ENCODE results near the gene JAM3.

Gene JAM3

DNA sequence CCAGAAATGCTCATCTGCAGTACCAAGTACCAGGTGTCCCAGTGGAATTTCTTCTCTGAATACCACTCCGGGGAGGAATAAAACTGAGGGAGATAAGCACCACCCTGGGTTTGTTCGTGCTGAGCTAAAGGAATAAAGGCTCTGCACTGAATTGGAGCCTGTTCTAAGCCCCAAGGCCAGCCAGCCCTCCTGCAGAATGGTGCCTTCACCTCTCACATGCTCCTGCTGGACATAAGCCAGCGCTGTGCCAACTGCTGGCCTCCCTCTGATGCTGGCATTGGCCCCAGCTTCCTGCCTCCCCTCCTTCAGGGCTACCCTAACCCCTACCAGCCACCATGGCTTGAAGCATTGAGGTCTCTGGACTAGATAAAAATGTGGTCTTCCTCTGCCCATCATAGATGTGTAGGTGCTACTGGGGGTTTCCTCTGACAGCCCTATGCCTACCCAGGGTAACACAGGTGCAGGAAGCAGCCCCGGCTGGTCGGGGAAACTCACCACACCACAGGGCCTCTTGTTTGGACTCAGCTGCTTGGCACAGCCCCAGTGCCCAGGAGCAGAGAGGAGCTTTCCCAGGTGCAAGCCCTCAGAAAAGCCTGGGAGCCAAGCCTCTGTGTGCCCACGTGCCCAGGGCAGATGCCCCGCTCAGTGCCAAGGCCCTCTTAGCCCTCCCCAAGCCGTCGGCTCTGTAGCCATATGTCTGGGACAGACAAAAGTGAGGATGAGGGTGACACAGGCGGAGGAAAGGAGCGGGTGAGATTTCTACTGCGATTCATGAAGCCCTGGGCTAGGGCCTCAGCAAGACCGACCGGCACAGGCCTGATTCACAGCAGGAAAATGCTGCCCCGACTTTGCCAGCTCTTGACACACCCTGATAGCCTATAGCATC is 34.1 kb upstream of the JAM3 start:
- Mint-ChIP-seq H3K4me1 (peaks cover 65% of the 10 kb centered on the region), H3K4me3 (peak overlapping the region; percentile 66 to 79), H3K27ac (peak overlapping the region in 1 of 2 donors; percentile 6), H3K27me3 (no peaks in the 10 kb centered on the region), H3K9me3 (no peaks in the 10 kb centered on the region)
- ATAC-seq (peak; percentile 47), DNase-seq (peak in 1 of 2 donors; percentile 22)

DNA sequence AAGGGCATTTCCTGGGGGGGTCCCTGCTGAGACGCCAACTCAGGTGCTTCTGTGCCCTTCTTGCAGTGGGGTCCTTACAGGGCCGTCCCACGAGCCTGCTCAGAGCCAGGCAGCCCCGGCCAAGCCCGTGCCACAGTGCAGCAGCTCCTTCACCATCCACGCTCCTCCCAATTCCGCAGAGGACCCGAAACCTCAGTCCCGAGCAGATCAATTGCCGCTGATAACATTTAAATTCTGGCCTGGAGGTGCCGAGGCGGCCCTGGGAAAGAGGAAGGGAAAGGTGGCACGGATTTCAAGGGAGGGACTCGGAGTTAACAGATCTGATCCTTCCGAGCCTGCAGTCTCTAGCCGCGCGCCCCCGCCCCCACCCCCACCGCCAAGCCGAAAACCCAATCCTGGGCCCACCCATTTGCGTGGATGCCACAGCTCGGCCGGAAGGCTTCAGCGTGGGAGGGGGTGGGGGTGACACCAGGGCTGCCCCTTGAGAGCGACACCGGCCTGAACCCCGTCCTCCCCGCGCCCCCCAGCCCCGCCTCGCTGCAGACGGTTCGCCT is 32.3 kb upstream of the JAM3 start:
- DNase-seq, result peak; percentile 27 to 40
- Mint-ChIP-seq H3K4me3 (peak overlapping the region; percentile 89 to 94), H3K9me3 (no peaks in the 10 kb centered on the region), H3K27ac (peak overlapping the region in 1 of 2 donors; percentile 59), H3K4me1 (peaks cover 58% of the 10 kb centered on the region), H3K27me3 (no peaks in the 10 kb centered on the region)
- peak; percentile 16 for ATAC-seq

DNA sequence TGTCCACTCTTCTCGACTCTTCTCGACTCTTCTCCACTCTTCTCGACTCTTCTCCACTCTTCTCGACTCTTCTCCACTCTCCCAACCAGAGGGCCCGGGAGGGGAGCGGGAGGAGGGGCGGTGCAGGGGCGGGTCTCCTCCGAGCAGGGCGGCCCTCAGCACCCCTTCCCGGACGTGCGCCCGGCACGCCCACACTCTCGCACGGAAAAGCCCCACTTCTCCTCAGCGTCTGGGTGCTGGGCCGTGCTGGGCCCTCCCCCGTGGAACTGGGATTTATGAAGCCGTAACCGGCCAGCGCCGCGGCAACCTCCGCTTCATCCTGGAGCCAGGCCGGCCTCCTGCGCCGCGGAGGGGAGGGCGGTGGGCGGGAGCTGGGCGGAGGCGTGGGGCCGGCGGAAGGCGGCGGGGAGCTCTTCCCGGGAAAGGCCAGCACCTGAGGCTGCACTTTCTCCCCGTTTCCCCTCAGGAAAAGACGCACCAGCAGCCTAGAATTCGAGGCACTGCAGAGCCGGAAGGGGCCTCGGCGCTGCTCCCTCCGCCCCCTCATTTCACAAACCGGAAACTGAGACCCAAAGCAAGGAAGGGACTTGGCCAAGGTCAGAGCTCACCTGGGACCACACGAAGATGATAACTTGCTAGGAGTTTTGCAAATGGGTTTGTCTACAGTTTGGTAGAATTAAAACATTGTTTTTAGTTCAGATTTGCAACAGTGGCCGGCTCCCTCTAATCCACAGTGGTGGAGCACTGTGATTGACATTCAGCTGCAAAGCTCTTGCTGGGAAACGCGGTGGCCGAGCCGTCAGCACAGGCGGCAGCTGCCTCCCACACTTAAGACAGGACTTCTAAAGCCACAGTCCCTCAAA is 31.6 kb upstream of the JAM3 start:
- no peaks in the 10 kb centered on the region for H3K27me3 Mint-ChIP-seq
- peaks cover 52% of the 10 kb centered on the region for H3K4me1 Mint-ChIP-seq
- ATAC-seq (peak; percentile 53), DNase-seq (peak; percentile 43 to 52)
- H3K4me3 Mint-ChIP-seq, result peak overlapping the region; percentile 89 to 94
- H3K9me3 Mint-ChIP-seq, result no peaks in the 10 kb centered on the region
- H3K27ac Mint-ChIP-seq, result peak overlapping the region; percentile 90 to 91

DNA sequence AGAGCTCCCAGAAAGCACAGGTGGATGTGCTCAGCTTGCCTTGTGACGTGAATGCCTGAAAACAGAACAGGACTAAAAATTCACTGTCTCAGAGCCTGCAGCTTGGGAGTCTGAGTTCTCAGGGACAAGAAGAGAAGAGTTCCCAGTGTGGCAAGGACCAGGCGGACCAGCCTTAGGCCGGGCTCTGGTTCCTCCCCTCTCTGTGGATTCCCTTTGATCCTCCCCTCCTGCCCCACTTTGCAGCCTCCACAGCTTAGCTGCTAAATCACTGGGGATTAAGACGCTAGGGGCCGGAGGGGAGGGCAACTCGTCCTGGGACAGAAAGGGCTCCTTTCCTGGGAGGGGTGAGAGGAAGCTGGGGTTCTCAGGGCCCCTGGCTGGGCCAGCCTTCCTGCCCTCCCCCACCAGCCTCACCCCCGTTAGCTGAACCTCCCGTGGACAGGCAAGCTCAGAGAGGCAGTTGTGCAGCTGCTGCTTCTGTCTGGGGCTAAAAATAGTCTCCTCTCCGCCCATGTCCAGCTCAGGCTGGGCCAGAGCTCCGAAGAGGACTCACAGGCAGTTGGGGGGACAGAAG is 29.9 kb upstream of the JAM3 start:
- DNase-seq, result no peak
- ATAC-seq, result no peak
- no peaks in the 10 kb centered on the region for H3K9me3 Mint-ChIP-seq
- peaks cover 43% of the 10 kb centered on the region for H3K4me1 Mint-ChIP-seq
- H3K27me3 Mint-ChIP-seq, result no peaks in the 10 kb centered on the region
- no peak overlapping the region for H3K4me3 Mint-ChIP-seq
- H3K27ac Mint-ChIP-seq, result peak overlapping the region in 1 of 2 donors; percentile 7

DNA sequence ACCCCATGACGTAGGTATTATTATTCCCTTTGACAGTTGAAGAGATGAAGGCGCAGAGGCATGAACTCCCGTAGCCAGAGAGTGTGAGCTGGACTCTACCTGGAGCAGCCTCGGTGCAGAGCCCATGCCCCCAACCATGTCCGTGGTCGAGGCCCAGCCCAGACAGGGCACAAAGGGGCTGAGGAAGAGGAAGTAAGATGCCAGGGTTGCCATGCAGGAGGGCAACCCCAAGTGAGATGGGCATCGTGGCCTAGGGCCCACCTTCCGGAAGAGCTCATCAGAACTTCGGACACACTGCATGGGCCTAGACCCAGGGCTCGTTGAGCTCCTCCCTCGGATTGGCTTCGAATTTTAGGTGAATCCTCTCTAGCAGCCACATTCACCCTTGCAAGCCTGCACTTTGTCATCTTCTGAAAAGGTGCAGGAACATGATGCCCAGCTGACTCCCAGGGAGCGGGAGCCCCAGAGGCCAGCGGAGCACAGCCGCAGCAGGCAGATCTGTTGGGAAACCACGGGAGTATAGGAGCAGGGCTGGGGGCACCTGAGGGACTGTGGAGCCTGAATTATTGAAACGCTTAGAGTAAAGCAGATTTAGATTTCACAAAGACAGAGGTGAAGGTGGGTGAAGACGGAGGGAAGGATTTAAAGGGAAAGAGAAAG is 29.0 kb upstream of the JAM3 start:
- DNase-seq (no peak), ATAC-seq (no peak)
- no peaks in the 10 kb centered on the region for H3K9me3 Mint-ChIP-seq
- peak overlapping the region in 1 of 2 donors; percentile 2 for H3K27ac Mint-ChIP-seq
- no peak overlapping the region for H3K4me3 Mint-ChIP-seq
- no peaks in the 10 kb centered on the region for H3K27me3 Mint-ChIP-seq
- peaks cover 35% of the 10 kb centered on the region for H3K4me1 Mint-ChIP-seq

DNA sequence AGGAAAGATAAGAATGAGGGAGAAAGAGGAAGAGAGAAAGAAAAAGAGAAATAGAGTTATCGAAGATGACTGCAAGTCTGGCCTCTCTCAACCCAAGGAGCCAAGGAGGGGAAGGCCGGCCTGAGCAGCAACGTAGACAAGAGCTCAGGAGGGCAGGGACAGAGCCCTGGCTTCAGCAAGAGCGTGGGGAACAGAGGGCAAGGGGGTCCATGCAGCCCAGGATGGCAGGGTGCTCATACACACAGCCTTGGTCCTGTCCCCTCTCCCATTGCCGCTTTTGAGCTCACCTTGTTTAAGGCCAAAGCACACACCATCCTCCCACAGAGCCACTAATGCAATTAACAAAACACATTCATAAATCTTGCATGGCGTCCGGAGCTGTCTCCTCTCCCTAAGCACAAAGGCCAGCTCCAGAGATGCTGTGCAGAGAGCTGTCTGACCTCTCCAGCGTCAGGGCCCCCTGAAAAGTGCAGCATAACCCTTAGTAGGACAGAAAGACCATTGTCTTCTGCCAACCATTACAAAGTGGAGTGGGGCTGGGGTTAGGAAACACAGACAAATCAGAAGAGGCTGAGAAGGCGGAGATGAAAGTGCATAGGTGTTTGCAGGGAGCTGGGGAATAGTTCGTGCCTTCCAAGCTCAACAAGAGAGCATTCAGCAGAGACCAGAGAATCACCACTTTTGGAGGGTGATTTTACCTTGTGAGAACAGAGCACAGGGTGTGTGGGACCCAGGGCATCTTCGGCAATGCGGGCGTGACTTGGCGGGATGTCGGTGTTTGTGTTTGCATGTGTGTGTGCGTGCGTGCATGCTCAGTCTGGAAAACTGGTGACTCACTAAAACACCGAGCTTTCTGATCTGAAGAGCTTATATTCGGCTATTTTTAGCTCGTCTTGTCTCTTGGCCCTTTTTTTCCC is 28.2 kb upstream of the JAM3 start:
- H3K27ac Mint-ChIP-seq, result peak overlapping the region in 1 of 2 donors; percentile 2
- H3K27me3 Mint-ChIP-seq, result no peaks in the 10 kb centered on the region
- H3K4me3 Mint-ChIP-seq, result no peak overlapping the region
- H3K4me1 Mint-ChIP-seq, result peaks cover 27% of the 10 kb centered on the region
- H3K9me3 Mint-ChIP-seq, result no peaks in the 10 kb centered on the region
- no peak for DNase-seq
- ATAC-seq, result no peak

DNA sequence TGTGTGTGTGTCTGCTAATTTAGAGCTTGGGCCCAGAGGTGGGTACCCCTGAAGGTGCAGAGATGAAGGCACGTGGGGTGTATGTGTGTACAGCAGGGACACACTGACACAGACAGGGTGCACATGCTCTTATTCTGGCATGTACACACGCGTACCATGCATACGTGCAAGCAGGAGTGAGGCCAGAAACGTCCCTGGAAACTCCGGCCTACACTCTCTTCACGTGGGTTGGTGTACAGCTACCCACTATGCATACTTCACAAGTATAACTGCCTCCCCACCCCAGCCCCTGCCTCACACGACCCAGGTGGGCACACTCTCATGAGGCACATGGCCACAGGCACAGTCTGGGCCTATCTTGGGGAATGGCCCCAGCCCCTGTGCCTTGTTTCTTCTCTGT is 27.5 kb upstream of the JAM3 start:
- ATAC-seq, result no peak
- no peak overlapping the region for H3K4me3 Mint-ChIP-seq
- no peaks in the 10 kb centered on the region for H3K27me3 Mint-ChIP-seq
- H3K4me1 Mint-ChIP-seq, result peaks cover 25% of the 10 kb centered on the region
- no peaks in the 10 kb centered on the region for H3K9me3 Mint-ChIP-seq
- no peak overlapping the region for H3K27ac Mint-ChIP-seq
- no peak for DNase-seq

DNA sequence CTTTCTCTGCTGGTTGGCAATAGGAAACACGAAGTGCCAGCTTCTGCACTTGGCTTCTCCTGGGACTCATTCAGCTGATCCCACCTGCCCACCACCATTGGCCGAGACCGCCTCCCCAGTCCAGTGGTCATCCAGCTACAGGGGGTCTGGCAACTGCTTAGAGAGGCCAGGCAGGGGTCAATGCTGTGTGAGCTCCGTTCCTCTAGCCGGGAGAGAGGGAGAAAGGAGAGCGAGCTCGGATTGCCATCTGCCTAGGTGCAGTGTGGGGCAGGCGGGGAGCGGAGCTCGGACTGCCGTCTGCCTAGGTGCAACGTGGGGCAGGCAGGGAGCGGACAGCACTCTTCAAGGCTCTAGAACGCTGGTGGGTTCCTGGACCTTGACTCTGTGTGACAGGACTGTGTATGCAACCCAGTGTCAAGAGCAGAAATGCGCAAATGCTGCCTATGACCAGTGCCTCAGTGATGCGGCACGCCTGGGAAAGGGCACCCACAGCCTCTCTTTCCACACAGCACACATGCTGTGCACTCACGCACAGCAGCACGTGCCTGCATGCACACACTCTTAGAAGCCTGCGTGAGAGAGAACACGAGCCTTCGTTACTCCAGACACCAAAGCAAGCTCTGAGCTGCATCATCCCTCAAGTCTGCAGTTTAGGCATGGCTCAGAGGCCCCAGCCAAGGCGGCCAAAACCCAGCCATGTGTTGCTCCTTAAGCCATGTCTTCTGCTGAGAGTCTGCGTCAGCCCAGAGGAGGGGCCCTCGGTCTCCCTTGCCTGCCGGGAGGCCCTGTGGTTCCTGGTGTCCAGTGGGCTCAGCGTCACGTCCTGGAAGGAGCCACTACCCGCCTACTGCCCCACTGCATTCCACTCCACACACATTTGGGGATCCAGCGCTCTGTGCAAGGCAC is 26.8 kb upstream of the JAM3 start:
- Mint-ChIP-seq H3K4me1 (peaks cover 25% of the 10 kb centered on the region), H3K9me3 (no peaks in the 10 kb centered on the region), H3K4me3 (no peak overlapping the region), H3K27me3 (no peaks in the 10 kb centered on the region), H3K27ac (no peak overlapping the region)
- ATAC-seq (no peak), DNase-seq (no peak)

DNA sequence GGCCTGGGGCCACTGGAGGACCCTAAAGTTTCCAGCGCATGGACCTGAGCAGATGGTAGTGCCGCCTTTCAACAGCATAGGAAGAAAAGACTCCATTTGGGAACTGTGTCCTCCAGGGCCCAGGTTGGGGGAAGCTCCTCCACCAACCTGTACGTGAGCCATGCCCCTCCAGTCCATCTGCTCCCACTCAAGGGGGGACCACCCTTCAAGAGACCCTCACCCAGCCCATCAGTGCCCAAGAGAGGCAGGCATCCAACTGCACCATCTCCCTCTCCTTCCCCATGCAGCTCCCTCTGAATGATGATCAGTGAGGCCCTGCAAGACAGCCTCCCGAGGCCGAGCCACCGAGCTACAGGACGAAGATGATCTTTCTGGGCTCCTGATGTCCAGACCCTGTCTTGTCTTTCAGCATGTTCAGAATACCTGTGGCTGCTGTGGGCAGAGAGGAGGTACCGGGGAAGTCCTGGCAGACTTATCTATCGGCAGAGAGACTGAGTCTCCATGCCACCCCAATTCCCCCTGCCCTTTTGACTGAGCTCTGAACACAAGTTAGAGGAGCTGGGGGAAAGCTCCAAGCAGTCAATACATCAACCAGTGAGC is 25.0 kb upstream of the JAM3 start:
- no peak for ATAC-seq
- Mint-ChIP-seq H3K4me1 (peaks cover 16% of the 10 kb centered on the region), H3K4me3 (no peak overlapping the region), H3K27ac (no peak overlapping the region), H3K9me3 (no peaks in the 10 kb centered on the region), H3K27me3 (peaks cover 10% of the 10 kb centered on the region)
- no peak for DNase-seq

DNA sequence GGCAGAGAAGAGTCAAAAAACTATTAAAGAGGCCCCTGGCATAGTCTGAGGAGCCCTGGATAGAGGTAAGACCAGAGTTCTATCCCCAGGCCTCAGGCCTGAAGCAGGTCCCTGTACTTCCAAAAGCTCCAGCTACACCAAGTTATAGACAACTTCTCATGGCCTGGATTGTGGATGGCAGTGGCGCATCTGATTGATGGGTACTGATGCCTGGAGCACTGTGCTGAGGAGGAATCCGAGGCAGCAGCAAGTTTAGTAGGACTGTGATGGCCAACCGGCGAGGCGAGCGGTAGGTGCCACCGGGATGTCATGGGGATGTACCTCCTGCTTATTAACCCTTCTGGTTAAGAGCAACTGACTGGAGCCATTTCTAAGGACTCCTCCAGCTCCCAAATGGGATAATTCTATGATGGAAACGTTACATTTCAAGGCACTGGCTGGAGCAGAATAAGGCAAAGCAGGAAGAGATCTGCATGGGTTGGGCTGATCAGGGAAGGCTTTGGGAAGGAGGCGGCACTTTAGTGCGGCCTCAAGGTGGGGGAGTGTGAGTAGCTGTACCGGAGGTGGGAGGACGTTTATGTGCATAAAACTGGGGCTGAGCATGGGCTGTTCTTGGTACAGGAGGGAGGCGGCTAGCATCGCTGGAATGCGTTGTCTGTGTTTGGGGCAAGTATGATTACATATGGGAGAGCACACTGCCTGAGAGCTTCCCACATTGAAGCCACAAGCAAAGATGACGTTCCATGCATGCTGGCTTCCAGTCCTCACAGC is 24.2 kb upstream of the JAM3 start:
- H3K4me1 Mint-ChIP-seq, result peaks cover 23% of the 10 kb centered on the region
- H3K4me3 Mint-ChIP-seq, result no peak overlapping the region
- DNase-seq, result no peak
- H3K27me3 Mint-ChIP-seq, result peaks cover 18% of the 10 kb centered on the region
- H3K27ac Mint-ChIP-seq, result no peak overlapping the region
- ATAC-seq, result no peak
- no peaks in the 10 kb centered on the region for H3K9me3 Mint-ChIP-seq

DNA sequence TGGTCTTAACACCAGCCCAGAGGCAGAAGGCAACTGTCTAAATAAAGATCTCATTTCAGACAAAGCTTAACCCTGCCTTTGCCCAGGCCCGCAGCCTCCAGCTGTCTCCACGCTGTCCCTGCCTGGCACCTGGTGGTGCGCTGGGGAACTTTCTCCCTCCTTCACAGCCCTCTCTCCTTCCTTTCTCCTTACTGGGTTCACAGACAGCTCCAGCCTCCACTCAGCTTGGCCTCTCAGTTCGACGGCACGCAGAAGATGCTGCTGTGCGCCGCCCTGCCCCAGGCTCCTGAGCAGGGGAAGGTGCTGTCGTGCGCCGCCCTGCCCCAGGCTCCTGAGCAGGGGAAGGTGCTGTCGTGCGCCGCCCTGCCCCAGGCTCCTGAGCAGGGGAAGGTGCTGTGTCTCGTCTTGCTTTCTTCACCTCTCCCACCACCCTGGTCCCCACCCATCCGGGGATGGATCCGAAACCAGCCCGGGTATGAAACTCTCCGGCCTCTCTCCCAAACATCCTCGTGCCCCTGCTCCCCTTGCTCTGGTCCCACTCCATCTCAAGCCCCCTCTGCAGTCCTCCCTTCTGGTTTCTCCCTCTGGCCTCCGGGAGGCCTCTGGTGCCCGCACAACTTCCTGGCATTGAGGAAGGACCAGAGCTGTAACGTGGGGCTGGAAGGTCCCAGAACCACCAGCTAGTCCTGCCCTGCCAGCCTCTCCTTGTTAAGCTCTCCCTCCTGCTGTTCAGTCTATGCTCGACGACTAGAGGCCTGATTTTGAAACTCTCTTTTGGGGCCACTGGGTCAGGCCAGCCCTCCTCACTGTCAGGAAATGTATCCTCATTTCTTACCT is 22.9 kb upstream of the JAM3 start:
- Mint-ChIP-seq H3K27ac (peak overlapping the region in 1 of 2 donors; percentile 4), H3K9me3 (no peaks in the 10 kb centered on the region), H3K4me3 (no peak overlapping the region), H3K27me3 (peaks cover 25% of the 10 kb centered on the region), H3K4me1 (peaks cover 35% of the 10 kb centered on the region)
- DNase-seq (peak; percentile 41 to 47), ATAC-seq (peak; percentile 77)
